HG03066 (cell line): ENCODE data around the gene MOB4.
"Not testable (repeated sequence)": the region's sequence is repeated elsewhere in the genome, so short reads cannot be mapped to it uniquely, and the experiment has no call there.

Source experiments
- ATAC-seq: cut with Tn5 transposase; IDR thresholded peaks from one replicate; pipeline ENCODE4 v1.9.1; 2021; ENCODE audit warnings: low read depth; ENCODE audit not compliant: unreplicated experiment

Gene MOB4

DNA sequence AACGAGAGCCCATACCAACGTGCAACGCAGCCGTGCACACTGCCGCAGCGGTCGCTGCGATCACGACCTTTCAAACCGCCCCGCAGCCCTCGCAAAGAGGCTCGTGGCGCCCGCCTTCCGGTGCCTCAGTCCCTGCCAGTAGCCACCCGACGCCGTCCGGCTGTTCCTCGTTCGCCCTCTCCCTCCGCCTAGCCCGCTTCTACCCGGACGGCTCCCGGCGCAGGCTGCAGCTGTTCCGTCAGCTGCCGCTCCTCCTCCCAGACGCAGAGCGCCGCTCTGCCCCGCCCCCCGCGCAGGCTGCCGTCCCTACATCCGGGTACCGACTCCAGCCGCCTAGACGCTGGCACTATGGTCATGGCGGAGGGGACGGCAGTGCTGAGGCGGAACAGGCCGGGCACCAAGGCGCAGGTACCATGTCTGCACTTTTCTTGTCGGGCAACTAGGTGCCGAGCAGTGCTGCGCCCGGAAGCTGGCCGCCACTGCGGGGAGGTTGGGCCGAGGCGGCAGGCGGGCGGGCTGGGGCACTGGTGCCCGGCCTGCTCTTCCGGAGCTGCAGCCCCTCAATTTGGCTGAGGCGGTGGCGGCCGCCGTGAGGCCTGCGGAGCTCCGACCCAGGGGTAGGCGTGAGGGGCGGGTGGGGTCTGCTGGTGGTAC, at the start of gene MOB4:
TSS of gene MOB4 (plus strand) at position 328 of the 654 bp plus-strand sequence. CDS start at position 349, 21 bp downstream.
- peak; percentile 92 for ATAC-seq

DNA sequence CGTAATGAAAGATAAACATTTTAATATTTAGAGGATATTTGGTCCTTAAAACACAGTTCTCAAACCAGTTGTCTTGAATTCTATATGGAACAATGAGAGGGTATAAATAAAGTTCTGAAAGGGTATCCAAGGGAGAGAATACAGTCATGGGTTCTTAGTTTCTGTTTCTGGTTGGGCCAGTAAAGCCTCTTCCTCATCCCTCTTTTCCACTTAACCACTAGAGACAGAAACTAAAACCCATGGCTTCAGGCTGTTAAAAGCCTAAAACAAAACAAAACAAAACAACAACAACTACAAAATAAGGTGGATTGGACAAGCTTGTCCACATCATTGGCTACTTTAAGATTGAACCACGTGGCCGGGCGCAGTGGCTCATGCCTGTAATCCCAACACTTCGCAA, 43.7 kb upstream of the MOB4 start:
- no peak for ATAC-seq

DNA sequence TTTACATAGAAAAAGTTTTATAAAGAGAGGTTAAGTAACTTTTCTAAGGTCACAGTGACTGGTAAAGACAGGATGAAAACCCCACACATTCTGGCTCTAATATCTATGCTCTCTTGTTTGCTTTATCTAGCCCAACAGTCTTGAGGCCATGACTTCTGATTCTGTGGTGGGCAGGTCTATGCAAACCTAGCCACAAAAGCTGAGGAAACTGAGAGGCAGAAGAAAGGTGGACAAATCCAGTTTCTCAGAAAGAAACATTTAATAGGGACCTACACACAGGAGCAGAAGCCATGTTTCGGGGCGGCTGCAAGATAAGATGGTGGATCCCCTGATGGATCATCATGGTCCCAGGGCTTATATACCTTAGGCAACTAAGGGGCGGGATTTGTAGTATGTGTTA, 38.1 kb upstream of the MOB4 start:
- no peak for ATAC-seq

DNA sequence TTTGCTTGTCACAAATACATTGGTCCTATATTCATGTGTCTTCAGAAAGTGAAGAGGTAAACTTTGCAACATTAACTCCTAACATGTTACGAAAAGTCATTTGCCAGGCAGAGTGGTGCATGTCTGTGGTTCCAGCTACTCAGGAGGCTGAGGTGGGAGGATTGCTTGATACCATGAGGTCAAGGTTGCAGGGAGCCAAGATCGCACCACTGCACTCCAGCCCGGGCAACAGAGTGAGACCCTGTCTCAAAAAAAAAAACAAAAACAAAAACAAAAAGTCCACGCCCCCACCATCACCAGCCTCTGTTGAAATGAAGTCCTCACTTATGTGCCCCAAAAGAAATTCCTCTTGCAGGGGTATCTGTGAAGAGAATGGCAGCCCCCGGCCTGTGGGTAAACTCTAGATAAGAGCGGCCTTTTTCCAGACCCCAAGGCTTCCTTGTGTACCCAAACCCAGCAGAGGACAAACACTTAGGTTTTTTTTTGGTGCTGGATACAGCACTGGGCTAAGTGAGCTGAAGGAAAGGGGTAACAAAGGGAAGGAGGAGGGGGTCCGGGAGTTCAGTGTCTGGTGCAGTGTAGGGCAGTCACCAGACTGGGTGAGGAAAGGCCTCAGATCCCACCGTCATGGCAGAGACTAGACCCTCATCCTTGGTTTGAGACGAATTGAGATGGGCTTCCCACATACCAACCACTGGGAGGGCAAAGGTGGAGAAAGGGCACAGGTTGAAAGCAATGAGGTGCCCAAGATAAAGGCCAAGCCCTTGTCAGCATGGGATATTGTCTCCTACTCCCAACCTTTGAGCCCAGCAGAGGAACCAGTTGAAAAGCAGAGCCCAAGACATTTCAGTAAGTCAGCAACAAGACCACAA, 35.5 kb upstream of the MOB4 start:
- no peak for ATAC-seq

DNA sequence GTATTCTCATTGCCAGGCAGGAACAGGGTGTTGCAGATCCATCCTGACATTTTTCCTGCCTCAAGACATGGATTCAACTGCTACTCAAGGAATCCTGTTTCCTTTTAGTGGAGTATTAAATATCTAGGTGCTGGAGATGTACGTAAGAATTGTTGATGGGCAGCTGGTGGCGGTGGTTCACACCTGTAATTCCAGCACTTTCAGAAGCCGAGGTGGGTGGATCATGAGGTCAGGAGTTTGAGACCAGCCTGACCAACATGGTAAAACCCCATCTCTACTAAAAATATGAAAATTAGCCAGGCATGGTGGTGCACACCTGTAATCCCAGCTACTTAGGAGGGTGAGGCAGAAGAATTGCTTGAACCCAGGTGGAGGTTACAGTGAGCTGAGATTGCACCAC, 31.6 kb upstream of the MOB4 start:
- not testable (repeated sequence) for ATAC-seq

DNA sequence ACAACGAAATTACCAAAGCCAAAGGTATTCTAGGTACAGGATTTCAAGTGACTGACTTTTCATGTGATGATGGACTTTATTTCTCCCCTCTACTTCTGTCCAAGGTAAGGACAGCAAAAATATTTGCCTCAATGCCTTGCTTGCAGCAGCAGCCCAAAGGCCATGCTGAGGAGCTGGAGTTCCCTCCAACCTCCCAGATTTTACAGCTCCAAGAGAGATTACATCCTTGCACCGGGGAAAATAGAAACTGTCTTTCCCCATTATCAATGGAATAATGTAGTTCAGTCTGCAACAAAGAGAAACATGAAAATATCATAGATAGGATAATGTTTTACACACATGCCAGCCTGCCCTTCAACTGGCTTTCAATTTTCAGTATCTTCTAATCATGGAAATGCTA, 29.7 kb upstream of the MOB4 start:
- no peak for ATAC-seq

DNA sequence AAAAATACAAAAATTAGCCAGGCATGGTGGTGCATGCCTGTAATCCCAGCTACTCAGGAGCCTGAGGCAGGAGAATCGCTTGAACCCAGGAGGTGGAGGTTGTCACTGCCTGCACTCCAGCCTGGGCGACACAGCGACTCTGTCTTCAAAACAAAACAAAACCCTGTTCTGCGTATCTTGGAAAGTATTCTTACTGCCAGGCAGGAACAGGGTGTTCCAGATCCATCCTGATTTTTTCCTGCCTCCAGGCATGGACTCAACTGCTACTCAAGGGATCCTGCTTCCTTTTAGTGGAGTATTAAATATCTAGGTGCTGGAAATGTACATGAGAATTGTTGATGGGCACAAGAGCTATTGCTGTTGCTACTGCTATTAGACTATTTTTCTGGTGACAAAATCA, 28.5 kb upstream of the MOB4 start:
- ATAC-seq: no peak

DNA sequence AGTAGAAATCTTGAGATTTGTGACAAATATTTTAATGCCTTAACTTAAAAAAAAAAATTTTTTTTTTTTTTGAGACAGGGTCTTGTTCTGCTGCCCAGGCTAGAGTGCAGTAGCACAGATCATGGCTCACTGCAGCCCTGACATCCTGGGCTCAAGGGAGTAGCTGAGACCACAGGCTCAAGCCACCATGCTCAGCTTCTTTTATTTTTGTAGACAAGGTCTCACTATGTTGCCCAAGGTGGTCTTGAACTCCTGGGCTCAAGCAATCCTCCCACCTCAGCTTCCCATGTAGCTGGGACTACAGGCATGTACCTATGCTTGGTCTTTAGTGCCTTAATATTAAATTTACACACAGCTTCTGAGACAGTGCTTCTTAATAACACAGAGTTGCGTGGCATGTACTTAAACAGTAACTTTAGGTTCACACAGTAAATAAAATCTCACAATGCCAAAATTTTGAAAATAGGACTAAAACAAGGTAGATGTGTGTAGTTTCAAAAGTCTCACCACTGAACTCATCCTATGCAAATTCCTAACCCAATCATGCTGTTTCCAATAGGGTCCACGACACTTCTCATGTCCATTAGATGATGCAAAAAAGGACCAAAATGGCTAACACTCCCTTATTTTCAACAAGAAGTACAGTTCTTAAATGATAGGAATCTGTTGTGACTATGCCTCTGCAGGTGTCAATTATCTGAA, 20.3 kb upstream of the MOB4 start:
- ATAC-seq: no peak

DNA sequence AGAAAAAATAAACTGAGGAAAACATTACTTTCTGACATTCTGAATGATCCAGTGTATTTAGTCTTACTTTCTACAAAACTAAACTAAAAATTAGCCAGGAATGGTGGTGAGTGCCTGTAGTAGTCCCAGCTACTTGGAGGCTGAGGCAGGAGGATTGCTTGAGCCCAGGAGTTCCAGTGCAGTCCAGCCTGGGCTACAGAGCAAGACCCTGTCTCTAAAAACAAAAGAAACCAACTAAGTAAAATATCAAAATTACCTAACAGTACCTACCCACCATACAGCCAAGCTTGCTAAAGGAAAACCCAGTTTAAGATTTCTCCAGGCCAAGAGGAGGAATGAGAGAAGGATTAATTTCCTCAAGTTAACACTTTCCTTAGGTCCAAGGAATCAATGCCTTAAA, 19.2 kb upstream of the MOB4 start:
- no peak for ATAC-seq

DNA sequence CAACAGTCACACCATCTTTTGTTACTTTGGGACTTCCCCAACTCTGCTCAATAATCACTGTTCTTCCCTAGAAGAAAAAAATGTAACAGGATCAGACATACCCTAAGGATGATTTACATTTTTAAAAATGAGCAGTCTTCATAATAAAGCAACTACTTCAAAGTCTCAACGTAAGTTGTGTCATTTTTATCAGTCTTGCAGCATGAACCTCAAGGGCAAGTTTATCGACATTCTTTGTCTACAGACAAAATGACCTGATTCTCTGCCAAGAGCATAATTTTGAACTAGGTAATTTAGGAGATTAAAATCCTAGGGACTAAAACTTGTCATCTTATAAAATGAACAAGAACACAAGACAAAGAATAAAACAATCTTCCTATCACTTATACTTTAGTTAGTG, 18.5 kb upstream of the MOB4 start:
- no peak for ATAC-seq

DNA sequence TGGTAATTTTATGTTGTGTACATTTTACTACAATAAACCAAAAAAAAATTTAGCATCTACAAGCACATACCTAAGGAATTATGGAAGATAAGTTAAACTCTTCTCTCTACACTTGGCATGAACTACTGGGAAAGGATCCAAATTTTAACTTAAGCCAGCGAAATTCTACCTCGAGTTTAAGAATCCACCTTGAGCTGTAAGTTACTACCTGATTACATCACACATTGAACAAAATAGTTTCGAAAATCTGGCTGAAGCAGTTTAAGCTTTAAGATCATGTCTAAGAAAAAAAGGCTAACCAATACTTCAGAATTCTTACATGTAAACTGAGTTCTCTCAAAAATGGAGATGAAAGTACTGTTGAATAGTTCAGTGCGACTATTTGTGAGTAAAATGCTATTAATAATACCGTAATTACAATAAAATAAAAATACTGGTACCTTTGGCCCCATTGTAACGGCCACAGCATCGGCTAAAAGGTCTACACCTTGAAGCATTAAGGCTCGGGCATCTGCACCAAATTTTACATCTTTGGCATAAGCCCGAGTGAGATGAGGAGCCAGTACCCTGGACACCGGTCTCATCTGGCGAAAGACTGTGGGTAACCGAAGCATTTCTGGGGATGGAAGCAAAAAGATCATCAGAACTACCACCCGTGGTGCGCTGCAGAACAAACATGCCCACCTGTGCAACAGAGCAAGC, 17.5 kb upstream of the MOB4 start:
- no peak for ATAC-seq

DNA sequence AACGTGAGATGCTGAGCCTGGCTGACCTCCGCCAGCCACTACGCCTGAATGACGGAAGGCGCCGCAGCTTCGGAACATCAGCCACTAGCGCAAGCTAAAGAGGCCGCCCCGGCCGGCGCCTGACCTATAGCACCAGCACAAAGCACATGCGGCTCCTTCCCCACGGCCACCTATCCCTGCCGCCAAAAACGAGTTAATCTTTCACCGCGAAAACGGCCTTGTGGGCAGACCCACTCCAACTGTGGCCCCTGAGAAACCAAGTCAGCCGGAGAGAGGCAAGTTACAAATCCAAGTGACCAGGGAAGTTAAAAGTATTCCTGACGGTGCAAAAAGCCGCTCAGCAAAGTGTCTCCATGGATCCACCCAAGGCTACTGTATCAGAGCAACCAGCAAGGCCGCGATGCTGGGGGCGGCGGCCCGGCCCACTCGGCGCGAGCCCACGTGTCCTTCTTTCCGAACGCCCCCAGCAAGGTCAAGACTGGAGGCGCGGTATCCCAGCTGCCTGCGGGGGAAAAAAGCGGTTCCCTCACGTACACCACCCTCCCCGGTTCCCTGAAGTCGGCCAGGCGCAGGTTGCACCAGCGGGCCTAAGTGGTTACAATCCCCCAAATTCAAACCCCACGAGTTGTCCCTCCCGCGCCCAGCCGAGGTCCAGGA, 16.8 kb upstream of the MOB4 start:
- peak; percentile 22 for ATAC-seq

DNA sequence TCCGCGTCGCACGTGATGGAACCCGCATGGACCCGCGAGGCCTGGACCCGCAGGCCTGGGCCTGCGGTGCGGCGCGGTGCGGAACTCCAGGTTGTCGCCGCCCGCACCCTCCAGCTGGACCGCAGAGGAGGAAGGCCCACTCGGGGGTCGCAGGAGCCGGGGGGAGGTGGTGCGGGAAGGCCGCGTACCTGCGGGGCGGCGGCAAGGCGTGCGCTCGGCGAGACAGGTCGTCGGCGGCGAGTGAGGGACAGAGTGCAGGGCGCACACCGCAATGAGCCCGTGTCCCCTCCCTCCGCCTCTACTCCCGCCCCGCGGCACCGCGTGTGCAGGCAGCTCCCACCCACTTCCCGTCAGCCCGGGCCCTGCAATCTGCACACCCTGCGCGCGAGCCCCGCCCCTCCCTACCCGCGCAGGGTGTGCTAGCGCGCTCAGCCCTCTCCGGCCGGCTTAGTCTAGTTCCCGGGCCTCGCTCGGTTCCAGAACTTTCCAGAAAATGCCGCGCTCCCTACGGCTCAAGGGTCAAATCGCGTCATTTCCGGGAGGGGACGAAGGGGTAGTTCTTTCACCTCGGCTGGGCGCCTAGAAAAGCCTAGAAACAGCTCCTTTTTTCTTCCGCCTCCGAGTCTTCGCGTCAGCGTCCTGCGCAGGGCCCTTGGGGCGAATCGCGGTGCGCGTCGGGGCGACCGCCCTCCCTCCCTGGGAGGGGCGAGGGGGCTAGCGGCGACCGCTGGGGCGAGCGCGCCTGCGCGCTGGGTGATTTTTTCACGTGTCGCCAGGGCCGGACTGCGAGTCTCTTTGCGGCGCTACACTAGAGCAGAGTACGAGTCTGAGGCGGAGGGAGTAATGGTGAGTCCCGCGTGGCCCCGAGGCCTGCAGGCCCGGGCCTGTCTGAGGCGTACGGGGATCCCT, 16.0 kb upstream of the MOB4 start, which contains the start of the genes HSPD1 and HSPE1:
TSS of gene HSPD1 (minus strand) at position 247 of the 909 bp plus-strand sequence. CDS start 992 bp downstream, outside the sequence.
TSS of gene HSPE1 (plus strand) at position 786 of the 909 bp plus-strand sequence. CDS start at position 844, 58 bp downstream.
- ATAC-seq: peak; percentile 70

DNA sequence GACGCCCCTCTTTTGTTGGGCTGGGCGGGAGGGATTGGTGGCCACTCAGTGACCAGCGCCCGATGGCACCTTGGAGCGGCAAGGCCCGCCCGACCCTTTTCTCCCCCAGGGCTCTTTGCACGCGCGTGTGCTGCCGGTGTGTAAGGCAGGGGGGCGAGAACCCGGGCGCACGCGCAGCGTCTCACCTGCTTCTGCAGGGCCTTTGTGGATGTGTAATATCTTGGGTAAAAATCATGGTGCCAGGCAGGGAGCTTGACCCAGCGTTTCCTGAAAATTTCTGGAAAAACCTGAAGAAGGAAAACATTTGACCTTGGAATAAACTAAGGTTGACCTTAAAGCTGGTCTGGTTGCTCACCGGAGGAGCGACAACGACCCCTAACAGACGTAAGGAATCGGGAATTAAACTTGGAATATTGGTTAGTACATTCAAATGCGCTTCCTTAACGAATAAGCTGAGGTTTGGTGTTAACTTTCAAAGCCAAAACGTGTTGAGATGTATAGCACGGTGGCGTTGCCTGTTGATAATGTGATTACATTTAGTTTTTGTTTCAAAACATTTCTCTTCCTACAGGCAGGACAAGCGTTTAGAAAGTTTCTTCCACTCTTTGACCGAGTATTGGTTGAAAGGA, 15.2 kb upstream of the MOB4 start:
- ATAC-seq: peak; percentile 4

DNA sequence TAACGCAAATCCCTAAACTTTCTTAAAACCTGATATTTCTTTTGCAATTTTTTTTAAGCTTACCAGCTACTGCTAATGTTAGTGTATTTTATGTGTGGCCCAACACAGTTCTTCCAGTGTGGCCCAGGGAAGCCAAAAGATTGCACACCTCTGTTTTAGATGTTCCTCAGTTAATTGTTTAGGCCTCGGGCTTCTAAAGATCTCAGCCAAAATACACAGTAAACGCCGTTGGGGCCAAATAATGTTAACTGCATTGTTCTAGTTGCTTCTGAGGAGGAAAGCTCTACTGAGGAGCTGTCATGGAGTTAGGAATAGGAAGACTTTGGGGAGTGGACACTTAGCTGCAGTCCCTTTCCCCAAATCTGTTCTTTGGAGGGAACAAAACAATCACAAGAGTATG, 13.7 kb upstream of the MOB4 start:
- no peak for ATAC-seq

DNA sequence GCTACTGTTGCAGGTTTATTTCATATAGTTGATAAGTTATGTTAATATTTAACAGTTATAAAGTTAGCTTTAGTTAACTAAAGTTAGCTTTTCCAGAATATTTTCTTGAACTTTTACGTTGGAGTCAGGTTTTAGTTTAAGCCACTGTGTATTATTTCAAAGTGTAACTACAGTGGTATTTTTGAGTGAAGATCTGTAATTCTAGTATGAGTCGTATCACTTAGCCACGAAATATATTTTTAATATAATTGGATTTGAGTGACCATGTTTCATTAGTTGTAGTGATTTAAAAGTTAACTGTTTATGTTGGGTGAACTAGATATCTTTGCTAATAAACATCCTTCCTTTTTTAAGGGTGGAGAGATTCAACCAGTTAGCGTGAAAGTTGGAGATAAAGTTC, 13.2 kb upstream of the MOB4 start:
- no peak for ATAC-seq

DNA sequence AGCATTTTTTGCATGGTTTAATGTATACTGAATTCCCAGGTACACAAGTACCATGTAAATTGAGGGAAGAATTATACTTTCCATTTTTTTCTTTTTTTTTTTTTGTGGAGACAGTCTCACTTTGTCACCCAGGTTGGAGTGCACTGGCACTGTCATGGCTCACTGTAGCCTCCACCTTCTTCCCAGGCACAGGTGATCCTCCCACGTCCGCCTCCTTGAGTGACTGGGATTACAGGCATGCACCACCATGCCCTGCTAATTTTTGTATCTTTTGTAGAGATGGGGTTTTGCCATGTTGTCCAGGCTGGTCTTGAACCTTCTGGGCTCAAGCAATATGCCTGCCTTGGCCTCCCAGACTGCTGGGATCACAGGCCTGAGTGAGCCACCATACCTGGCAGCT, 11.9 kb upstream of the MOB4 start:
- no peak for ATAC-seq

DNA sequence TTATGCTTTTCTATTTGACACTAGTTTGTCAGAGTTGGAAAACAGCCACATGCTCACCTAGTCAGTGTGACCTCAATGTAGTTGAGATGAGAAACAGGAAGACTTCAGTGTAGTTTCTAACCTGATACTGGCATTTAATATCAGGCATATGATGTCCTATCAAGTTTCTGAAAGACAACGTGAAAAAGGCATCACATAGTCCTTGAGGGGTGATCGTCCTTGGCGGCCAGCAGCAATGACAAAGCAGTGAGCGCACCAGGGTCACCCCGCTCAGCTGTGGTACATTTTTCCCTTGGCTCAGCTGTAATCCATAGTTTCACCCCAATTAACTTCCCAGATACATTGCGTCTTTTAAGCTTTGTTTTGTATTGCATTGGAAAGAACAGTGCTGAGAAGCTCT, 11.4 kb upstream of the MOB4 start:
- ATAC-seq: no peak

DNA sequence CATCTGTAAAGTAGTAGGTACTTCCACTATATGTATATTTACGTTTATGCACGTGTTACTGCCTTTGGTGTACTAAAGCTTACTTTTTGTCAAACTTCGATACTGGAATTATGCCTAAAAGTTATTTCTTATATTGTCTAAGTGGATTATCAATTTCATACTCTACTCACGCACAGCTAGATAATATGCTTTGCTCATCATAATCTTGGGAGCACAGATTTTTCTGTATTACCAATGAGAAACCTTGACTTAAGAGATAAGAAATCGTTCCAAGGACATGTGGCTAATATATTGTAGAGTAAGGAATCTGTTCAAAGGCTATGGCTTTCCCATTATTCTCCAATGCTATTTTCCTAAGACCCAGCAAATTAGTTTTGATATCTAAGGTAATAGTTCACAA, 9.2 kb upstream of the MOB4 start:
- ATAC-seq: no peak
